GM21528 (cell line): ENCODE data around the gene ZNF554.

Source experiments
- ATAC-seq: cut with Tn5 transposase; IDR thresholded peaks from one replicate; pipeline ENCODE4 v1.9.1; 2021; ENCODE audit warnings: mild to moderate bottlenecking, moderate library complexity; ENCODE audit not compliant: unreplicated experiment, low FRiP score

Gene ZNF554

DNA sequence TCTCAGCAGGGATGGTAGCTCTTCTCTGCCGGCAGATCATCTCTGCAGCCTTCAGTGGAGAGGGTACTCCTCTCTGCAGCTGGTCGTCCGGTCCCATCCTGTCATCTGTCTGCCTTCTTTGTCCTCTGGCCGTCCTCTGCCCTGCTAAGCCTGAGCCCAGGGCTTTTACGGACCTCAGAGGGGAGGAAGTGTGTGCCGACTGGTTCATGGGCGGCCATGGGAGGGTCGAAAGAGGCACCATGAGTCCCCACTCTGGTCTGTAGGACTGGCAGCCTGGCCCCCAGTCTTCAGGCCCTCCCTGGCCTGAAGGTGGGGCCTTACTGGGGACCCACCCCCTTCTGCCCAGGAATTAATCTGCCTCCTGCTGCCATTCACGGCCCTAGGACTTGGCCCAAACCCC lies 4.0 kb downstream of the ZNF554 start:
- no peak for ATAC-seq

DNA sequence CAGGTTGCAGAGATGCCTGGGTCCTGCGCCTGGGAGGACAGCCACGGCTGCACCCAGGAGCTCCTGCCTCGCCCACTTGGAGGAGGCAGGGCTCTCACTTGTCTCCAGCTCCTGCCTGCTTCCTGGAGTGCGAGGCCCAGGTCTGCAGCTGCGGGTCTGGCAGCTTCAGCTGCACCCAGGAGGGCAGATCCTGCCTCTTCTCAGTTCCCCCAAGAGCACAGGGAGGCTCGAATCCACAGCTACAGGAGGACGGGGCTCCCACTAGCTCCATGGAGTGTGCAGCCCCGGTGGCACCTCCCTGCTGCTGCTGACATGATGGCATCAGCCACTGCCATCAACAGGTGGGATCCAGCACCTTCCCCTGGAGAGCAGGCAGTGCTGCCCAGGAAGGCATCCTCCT lies 4.5 kb downstream of the ZNF554 start:
- no peak for ATAC-seq

DNA sequence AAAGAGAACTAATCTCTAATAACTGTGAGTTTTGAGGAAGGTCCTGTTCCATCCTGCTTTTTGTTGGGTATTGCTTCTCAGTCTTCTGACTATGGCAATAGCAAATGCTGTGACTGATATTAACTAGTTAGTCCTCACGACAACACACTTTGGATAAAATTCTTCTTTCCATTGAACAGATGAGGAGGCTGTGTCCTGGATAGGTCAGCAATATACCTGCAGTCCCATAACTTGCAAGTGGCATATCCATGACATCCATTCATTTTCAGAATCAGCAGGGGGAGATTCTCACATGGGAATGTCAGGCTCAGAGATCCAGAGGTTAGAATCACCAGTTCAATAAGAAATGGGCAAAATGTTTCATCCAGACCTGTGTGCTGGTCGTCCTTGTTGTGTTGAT lies 7.4 kb downstream of the ZNF554 start:
- ATAC-seq, result no peak

GRCh38 chr19:2827840-2828489 lies 8.3 kb downstream of the ZNF554 start:
- no peak for ATAC-seq

- no peak for ATAC-seq
These were observed 14.7 kb downstream of the ZNF554 start for GRCh38 chr19:2834294-2834871.

- no peak for ATAC-seq
These were observed 17.8 kb downstream of the ZNF554 start for GRCh38 chr19:2837430-2837829.

- ATAC-seq, result peak; percentile 90
These were observed 21.4 kb downstream of the ZNF554 start, which contains the start of gene ZNF555 for GRCh38 chr19:2840794-2841791. Gene ZNF555 (plus strand): TSS chr19:2841475. CDS start chr19:2841573, 98 bp downstream.

- ATAC-seq, result peak; percentile 13
These were observed 22.3 kb downstream of the ZNF554 start for GRCh38 chr19:2841855-2842574.

DNA sequence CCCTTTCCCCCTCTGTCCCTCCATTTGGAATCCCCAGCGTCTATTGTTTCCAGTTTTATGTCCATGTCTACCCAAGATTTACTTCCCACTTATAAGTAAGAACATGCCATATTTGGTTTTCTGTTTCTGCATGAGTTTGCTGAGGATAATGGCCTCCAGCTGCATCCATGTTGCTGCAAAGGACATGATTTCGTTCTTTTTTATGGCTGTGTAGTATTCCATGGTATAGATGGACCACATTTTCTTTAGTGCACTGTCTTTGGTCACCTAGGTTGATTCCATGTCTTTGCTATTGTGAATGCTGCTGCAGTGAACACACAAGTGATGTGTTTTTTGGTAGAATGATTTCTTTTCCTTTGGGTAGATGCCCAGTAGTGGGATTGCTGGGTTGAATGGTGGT lies 25.4 kb downstream of the ZNF554 start:
- ATAC-seq, result no peak

DNA sequence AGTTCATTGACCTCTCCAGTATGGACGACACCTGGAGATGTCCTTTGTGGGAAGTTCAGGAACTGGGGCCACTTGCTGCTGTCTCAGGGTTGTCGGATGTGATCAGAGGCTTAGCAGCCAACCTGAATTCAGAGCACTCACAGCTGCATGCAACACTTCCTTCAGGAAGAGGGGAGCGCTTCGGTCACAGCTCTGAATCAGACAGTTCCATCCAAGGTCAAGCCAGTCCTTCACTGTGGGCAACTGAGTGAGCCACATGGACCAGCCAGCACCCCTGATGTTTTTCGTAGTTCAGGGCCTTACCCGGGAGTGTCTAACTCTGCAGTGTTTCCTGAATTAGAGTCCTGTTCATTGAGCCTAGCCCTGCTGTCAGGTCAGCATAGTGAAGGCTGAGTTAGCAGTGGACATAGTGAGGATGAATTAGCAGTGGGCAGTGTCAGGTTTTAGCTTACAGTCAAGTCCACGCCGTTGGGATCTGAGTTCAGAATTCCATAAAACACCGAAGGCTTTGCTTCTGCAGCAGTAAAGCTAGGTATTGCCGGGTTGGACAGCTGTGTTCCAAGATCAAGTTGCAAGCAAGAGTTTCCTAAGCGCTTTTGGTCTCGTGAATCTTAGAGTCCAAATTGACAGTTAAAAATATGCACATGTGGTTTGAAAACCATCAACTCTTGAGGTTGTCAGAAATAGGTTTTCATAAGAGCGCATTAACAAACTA lies 26.7 kb downstream of the ZNF554 start:
- no peak for ATAC-seq

- ATAC-seq, result no peak
These were observed 27.8 kb downstream of the ZNF554 start for GRCh38 chr19:2847507-2847906.

- no peak for ATAC-seq
These were observed 28.9 kb downstream of the ZNF554 start for GRCh38 chr19:2848616-2849015.

- ATAC-seq, result no peak
These were observed 30.7 kb downstream of the ZNF554 start for GRCh38 chr19:2850256-2850925.

- no peak for ATAC-seq
These were observed 32.9 kb downstream of the ZNF554 start for GRCh38 chr19:2852598-2852997.

- no peak for ATAC-seq
These were observed 33.4 kb downstream of the ZNF554 start for GRCh38 chr19:2853015-2853606.

DNA sequence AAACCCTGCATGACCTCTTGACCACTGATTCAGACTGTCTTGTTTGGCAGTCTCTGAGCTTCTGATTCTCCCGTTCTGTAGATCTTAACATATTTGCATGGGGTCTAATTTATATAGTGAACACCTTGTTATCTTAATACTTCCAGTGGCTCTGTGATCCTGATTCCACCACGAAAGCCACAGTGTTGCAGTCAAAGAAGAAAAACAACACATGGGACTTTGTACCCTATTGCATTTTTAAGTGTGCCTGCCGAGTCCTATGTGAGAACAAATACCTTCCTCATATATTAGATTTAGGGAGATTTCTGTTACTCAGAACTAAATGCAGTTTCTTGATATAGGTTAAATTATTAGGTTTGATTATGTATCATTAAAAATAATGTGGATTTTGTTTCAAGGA lies 35.2 kb downstream of the ZNF554 start:
- ATAC-seq, result no peak

- no peak for ATAC-seq
These were observed 36.9 kb downstream of the ZNF554 start for GRCh38 chr19:2856457-2857050.

DNA sequence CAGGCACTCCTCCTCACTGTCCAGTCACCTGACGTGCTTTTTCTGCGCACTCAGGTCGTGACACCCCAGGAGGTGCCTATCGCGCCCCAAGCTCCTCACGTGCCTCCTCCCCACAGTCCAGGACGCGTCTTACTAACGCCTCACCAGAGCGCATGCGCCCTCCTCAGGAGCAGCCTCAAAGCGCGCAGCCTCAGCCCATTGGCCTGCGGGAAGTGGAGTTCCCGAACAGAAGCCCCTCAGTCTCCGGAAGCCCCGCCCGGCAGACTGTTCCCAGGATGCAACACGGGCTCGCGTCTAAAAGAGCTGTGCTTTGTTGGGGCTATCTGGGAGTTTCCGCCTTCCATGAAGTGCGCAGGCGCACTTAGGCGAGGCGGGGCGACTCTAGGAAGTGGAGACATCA lies 39.2 kb downstream of the ZNF554 start:
- no peak for ATAC-seq

GRCh38 chr19:2863816-2864215 lies 44.1 kb downstream of the ZNF554 start:
- no peak for ATAC-seq
